ENCODE results near the gene UBR1.

The UBR1 gene

DNA sequence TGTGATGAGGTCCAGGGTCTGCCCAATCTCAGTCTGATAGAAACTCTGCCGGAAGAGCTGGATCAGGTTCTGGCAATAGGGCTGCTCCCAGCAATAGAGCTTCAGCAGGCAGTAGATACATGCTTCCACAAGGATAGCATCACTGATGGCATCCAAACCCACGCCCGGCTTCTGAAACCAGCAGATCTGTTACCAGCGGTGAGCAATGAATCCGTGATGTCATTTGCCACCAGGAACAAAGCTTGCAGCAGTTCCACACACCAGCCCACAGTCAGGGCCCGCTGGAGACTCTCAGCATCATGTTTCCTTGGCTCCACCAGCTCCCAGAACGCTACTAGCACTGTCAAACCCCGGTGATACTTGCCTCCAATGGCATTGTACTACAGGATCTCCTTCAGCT lies 166.0 kb downstream of the UBR1 start:
- no peak for DNase-seq (ENCODE audit: low read depth in 1 of 2, low spot score in 1 of 2)
- no peak for TF ChIP-seq POLR2AphosphoS5 (IDR thresholded peaks at IDR 0.05; ENCODE audit: low read depth)
- no peak for TF ChIP-seq SPI1 (IDR thresholded peaks at IDR 0.05; ENCODE audit: borderline replicate concordance, low read depth)
- TF ChIP-seq, protein P1, sequence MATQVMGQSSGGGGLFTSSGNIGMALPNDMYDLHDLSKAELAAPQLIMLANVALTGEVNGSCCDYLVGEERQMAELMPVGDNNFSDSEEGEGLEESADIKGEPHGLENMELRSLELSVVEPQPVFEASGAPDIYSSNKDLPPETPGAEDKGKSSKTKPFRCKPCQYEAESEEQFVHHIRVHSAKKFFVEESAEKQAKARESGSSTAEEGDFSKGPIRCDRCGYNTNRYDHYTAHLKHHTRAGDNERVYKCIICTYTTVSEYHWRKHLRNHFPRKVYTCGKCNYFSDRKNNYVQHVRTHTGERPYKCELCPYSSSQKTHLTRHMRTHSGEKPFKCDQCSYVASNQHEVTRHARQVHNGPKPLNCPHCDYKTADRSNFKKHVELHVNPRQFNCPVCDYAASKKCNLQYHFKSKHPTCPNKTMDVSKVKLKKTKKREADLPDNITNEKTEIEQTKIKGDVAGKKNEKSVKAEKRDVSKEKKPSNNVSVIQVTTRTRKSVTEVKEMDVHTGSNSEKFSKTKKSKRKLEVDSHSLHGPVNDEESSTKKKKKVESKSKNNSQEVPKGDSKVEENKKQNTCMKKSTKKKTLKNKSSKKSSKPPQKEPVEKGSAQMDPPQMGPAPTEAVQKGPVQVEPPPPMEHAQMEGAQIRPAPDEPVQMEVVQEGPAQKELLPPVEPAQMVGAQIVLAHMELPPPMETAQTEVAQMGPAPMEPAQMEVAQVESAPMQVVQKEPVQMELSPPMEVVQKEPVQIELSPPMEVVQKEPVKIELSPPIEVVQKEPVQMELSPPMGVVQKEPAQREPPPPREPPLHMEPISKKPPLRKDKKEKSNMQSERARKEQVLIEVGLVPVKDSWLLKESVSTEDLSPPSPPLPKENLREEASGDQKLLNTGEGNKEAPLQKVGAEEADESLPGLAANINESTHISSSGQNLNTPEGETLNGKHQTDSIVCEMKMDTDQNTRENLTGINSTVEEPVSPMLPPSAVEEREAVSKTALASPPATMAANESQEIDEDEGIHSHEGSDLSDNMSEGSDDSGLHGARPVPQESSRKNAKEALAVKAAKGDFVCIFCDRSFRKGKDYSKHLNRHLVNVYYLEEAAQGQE (IDR thresholded peaks at IDR 0.05; ENCODE audit: insufficient replicate concordance, low read depth) = no peak
- TF ChIP-seq GABPA (IDR thresholded peaks at IDR 0.05; ENCODE audit: low read depth) = no peak
- TF ChIP-seq CTCF (IDR thresholded peaks at IDR 0.05; ENCODE audit: insufficient read depth, low read length) = no peak
- Histone ChIP-seq H3K4me3 (replicated peaks; ENCODE audit: insufficient read depth, low read length) (no peak overlapping the region), H3K27me3 (ENCODE audit: insufficient read depth, poor library complexity, severe bottlenecking) (no peaks in the 10 kb centered on the region), H3K27ac (replicated peaks) (no peak overlapping the region)

DNA sequence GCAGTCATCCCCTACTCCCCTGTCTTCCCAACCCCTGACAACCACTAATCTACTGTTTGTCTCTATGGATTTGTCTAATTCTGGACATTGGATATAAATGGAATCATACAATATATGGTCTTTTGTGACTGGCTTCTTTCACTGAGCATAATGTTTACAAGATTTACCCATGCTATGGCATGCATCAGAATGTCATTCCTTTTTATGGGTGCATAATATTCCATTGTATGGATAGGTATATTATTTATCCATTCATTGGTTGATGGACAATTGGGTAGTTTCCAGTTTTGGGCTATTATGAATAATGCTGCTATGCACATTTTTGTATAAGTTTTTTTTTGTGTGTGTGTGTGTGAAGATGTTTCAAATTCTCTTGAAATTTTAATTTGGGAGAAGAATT lies 168.7 kb downstream of the UBR1 start:
- DNase-seq (ENCODE audit: low read depth in 1 of 2, low spot score in 1 of 2) = no peak
- H3K4me3 ChIP-seq (replicated peaks; ENCODE audit: insufficient read depth, low read length) = no peak overlapping the region
- no peaks in the 10 kb centered on the region for H3K27me3 ChIP-seq (ENCODE audit: insufficient read depth, poor library complexity, severe bottlenecking)
- TF ChIP-seq, protein P1 (IDR thresholded peaks at IDR 0.05; ENCODE audit: insufficient replicate concordance, low read depth) = no peak
- no peak for TF ChIP-seq SPI1 (IDR thresholded peaks at IDR 0.05; ENCODE audit: borderline replicate concordance, low read depth)
- TF ChIP-seq POLR2AphosphoS5 (IDR thresholded peaks at IDR 0.05; ENCODE audit: low read depth) = no peak
- no peak for TF ChIP-seq CTCF (IDR thresholded peaks at IDR 0.05; ENCODE audit: insufficient read depth, low read length)
- TF ChIP-seq GABPA (IDR thresholded peaks at IDR 0.05; ENCODE audit: low read depth) = no peak
- no peak overlapping the region for H3K27ac ChIP-seq (replicated peaks)

- H3K4me3 ChIP-seq (replicated peaks; ENCODE audit: insufficient read depth, low read length) = no peak overlapping the region
- no peaks in the 10 kb centered on the region for H3K27me3 ChIP-seq (ENCODE audit: insufficient read depth, poor library complexity, severe bottlenecking)
- no peak for DNase-seq (ENCODE audit: low read depth in 1 of 2, low spot score in 1 of 2)
- TF ChIP-seq SPI1 (IDR thresholded peaks at IDR 0.05; ENCODE audit: borderline replicate concordance, low read depth) (no peak), CTCF (IDR thresholded peaks at IDR 0.05; ENCODE audit: insufficient read depth, low read length) (no peak)
- H3K27ac ChIP-seq (replicated peaks) = no peak overlapping the region
Observed at GRCh38 chr15:42933886-42934667, 171.8 kb downstream of the UBR1 start.
